Measurements from ENCODE around the gene ATPAF2. TPM values are rescaled to one million over a fixed set of nuclear protein-coding genes. Genes with fewer than 3 reads are reported as not detected.

Gene ATPAF2
- total RNA-seq, 1 experiment from 2014 or later = 46.1 TPM

DNA sequence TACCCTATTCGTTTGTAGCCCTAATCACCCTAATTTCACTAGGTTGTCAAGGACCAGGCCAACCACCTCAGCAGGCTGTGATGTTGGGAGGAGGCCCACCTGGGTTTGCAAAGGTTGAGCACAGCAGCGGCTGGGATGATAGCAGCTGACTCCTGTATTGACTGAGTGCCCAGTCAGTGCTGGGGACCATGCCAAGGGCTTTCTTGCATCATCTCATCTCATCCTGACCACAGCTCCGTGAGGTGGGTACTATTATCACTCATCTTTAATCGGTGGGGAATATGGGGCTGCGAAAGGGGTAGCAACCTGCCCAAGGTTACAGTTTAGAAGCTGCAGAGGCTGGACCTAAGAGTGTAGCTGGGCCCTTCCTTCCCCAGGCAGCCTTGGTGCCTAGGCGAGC is 11.7 kb downstream of the ATPAF2 start:
- CTCF ChIA-PET = no interaction called here

More for the DNA sequence above, 11.7 kb downstream of the ATPAF2 start:
- ChIA-PET POLR2A (no interaction called here), RAD21 (ENCODE audit: low non-redundant PET in 1 of 2, low total read pairs in 2 of 2, uncharacterized antibody in 2 of 2, unreplicated experiment in 2 of 2) (no interaction called here)
- peaks cover under 1% of the 10 kb centered on the region; the same call in 1 of the 2 replicates for H3K79me2 ChIP-seq (ENCODE audit: insufficient read depth, low read length)
- 0 out of 4 replicates have a peak, but pooled peaks cover 0 to 4% of the 10 kb centered on the region in 2 experiments for H3K36me3 ChIP-seq (ENCODE audit: control insufficient read depth in 1 of 2, insufficient read depth in 2 of 2, low read length in 2 of 2)
- H3K4me1 ChIP-seq (ENCODE audit: control insufficient read depth in 1 of 2, insufficient read depth in 2 of 2, low read length in 2 of 2) = peaks cover 0 to 21% of the 10 kb centered on the region in 2 experiments; a peak in 1 of 4 replicates
- H4K20me1 ChIP-seq (ENCODE audit: insufficient read depth) = no peaks in the 10 kb centered on the region
- H3K27ac ChIP-seq (ENCODE audit: low read depth, low read length) = no peak overlapping the region
- no peak overlapping the region for H3K4me3 ChIP-seq (replicated peaks in 1 of 2; ENCODE audit: low read depth in 1 of 2, low read length in 2 of 2)
- intact Hi-C loops (cut with micrococcal nuclease) = no loop called here
- no peak overlapping the region for H3K4me2 ChIP-seq (ENCODE audit: low read length)
- DNase-seq (ENCODE audit: low read depth, low spot score) (no peak), ATAC-seq (no peak)
- no peaks in the 10 kb centered on the region for H3K9me3 ChIP-seq (ENCODE audit: control insufficient read depth in 1 of 2, insufficient read depth in 1 of 2, low read depth in 1 of 2, low read length in 2 of 2)
- TF ChIP-seq ELF1 (IDR thresholded peaks at IDR 0.05; ENCODE audit: borderline replicate concordance, low read depth) (no peak), CEBPB (IDR thresholded peaks at IDR 0.05; ENCODE audit: low read depth) (no peak), RAD21 (IDR thresholded peaks at IDR 0.05; ENCODE audit: low read depth) (no peak), SP1 (IDR thresholded peaks at IDR 0.05; ENCODE audit: low read depth) (no peak), EZH2phosphoT487 (IDR thresholded peaks at IDR 0.05; ENCODE audit: borderline replicate concordance) (no peak), ZFX (IDR thresholded peaks at IDR 0.05) (no peak), CBX3 (IDR thresholded peaks at IDR 0.05; ENCODE audit: low read depth) (no peak), ZNF274 (IDR thresholded peaks at IDR 0.05; ENCODE audit: low read depth, low read length) (no peak), POLR2AphosphoS5 (IDR thresholded peaks at IDR 0.05; ENCODE audit: low read depth, low read length) (no peak), REST (IDR thresholded peaks at IDR 0.05; ENCODE audit: low read depth) (no peak), POLR2A (IDR thresholded peaks at IDR 0.05; ENCODE audit: borderline replicate concordance, extremely low read depth, insufficient read depth, insufficient read length) (no peak)
- TF ChIP-seq, protein P1, sequence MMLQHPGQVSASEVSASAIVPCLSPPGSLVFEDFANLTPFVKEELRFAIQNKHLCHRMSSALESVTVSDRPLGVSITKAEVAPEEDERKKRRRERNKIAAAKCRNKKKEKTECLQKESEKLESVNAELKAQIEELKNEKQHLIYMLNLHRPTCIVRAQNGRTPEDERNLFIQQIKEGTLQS (IDR thresholded peaks at IDR 0.05) = no peak
- H3K9me2 ChIP-seq (ENCODE audit: insufficient read depth) = no peaks in the 10 kb centered on the region
- no peaks in the 10 kb centered on the region for H3K27me3 ChIP-seq (ENCODE audit: insufficient read depth, low read length)
- H3K9ac ChIP-seq (ENCODE audit: low read length) = no peak overlapping the region
- BruUV-seq (replicated peaks) = no TSS peak
- H2AFZ ChIP-seq (ENCODE audit: low read depth, low read length, poor library complexity, severe bottlenecking) = no peak overlapping the region
